ENCODE results near the gene CLSTN3.

CLSTN3 gene

DNA sequence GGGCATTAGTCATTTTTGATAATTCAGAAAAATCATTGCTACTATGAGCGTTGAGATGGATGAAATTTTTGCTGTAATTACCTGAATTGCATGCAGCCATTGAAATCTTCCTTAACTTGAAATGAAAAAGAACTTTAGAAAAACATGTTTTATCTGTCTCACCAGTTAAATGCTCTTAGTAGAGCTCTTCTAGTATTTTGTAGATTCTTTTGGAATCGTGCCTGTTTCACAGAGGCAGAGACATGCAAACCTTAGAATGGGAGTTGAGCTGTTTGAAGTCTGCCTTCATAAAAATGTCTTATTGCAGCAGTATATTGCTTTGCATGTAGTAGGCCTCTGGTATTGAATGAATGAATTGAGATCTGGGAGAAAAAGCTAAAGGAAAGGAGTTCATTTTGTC, 63.5 kb downstream of the CLSTN3 start:
- DNase-seq, result no peak

- DNase-seq, result no peak
These were observed 67.7 kb downstream of the CLSTN3 start for GRCh38 chr12:7197841-7198240.

DNA sequence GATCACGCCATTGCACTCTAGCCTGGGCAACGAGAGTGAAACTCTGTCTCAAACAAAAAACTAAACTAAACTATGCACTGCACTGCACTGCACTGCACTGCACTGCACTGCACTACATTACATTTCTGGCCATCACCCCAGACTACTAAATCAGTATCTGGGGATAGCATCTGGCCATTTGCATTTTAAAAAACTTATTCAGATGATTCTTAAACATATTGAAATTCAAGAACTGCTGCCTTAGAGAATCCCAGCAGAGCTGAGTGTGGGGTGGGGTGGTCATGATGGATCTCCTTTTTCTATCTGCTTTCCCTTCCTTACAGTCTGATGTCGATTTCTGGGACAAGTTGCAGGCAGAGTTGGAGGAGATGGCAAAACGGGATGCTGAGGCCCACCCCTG, 72.9 kb downstream of the CLSTN3 start:
- no peak for DNase-seq

- DNase-seq, result no peak
These were observed 74.9 kb downstream of the CLSTN3 start for GRCh38 chr12:7205091-7205490.

GRCh38 chr12:7206691-7207090, 76.5 kb downstream of the CLSTN3 start:
- no peak for DNase-seq

DNA sequence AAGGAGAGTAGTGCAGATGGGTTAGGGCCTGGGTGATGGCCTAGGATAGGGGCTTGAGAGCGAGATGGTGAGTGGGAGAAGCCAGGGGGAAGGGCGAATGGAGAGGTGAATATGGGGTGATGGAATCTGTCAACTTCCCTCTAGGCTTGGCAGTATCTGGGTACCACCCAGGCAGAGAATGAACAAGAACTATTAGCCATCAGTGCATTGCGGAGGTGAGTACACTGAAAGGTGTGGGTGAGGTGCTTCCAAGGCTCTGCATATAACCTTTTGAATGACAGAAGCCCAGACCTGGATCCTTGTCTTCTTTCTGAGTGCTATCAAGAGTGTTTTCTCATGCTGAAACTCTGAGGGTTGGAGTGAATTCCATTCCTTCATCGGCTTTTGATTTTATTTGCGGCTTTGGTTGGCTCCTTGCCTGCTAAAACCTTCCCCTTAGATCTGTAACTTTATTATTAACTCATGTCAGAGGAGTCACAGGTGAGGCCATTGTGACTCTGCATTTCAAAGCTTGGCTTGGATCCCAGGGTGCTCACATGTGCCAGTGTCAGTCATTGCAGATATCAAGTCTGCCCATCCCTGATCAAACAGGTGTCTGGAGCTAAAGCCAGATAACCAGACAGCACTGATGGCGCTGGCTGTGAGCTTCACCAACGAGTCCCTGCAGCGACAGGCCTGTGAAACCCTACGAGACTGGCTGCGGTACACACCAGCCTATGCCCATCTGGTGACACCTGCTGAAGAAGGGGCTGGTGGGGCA, 77.9 kb downstream of the CLSTN3 start:
- DNase-seq, result no peak
